Fibroblast of lung (primary cell): ENCODE measurements around the gene RAB10. TPM values are rescaled to one million over a fixed set of nuclear protein-coding genes. Genes with fewer than 3 reads are reported as not detected.

Experiments
- DNase-seq, 2 donors: peaks; one replicate each; pipeline versions ENCODE4 v3.0.0 to v3.0.0-alpha.2; 2010; ENCODE audit warnings: low read depth in 2 of 2
- H2AFZ ChIP-seq: 2 replicates; pipeline ENCODE4 v1.5.1; 2012; ENCODE audit warnings: low read length, control low read depth, inconsistent platforms
- H3K27ac ChIP-seq: 2 replicates; pipeline ENCODE4 v1.5.1; 2011; ENCODE audit warnings: low read length, control low read depth; ENCODE audit not compliant: insufficient read depth
- H3K27me3 ChIP-seq: 2 replicates; pipeline ENCODE4 v1.5.1; 2011; ENCODE audit warnings: mild to moderate bottlenecking, low read length; ENCODE audit not compliant: control insufficient read depth, insufficient read depth
- H3K36me3 ChIP-seq: 2 replicates; pipeline ENCODE4 v1.5.1; 2011; ENCODE audit warnings: low read length; ENCODE audit not compliant: control insufficient read depth, insufficient read depth
- H3K4me1 ChIP-seq: 2 replicates; pipeline ENCODE4 v1.5.1; 2011; ENCODE audit warnings: low read length; ENCODE audit not compliant: control insufficient read depth, insufficient read depth; ENCODE audit errors: extremely low read depth
- H3K4me2 ChIP-seq: 2 replicates; pipeline ENCODE4 v1.5.1; 2011; ENCODE audit warnings: low read length, control low read depth; ENCODE audit not compliant: insufficient read depth; ENCODE audit errors: extremely low read depth
- H3K4me3 ChIP-seq, 4 experiments: fragments of 200-600 bp in 1 of 4; sonication (generic) in 1 of 4; replicated peaks in 1 of 4; 2 replicates each; pipeline ENCODE4 v1.5.1; 2011 to 2016; ENCODE audit warnings: low read length in 4 of 4, low read depth in 3 of 4, mild to moderate bottlenecking in 3 of 4, control low read depth in 2 of 4, inconsistent platforms in 1 of 4, mixed read lengths in 1 of 4; ENCODE audit not compliant: insufficient read depth in 1 of 4; ENCODE audit errors: control extremely low read depth in 1 of 4
- H3K79me2 ChIP-seq: 2 replicates; pipeline ENCODE4 v1.5.1; 2012; ENCODE audit warnings: mild to moderate bottlenecking, low read length, inconsistent platforms; ENCODE audit not compliant: control insufficient read depth, insufficient read depth
- H3K9ac ChIP-seq: 2 replicates; pipeline ENCODE4 v1.5.1; 2011; ENCODE audit warnings: mild to moderate bottlenecking, low read length, control low read depth; ENCODE audit not compliant: insufficient read depth
- H3K9me3 ChIP-seq: 2 replicates; pipeline ENCODE4 v1.5.1; 2012; ENCODE audit warnings: low read depth, low read length; ENCODE audit not compliant: control insufficient read depth, insufficient read depth
- H4K20me1 ChIP-seq: 2 replicates; pipeline ENCODE4 v1.5.1; 2011; ENCODE audit warnings: low read length; ENCODE audit not compliant: control insufficient read depth, insufficient read depth; ENCODE audit errors: extremely low read depth
- CTCF ChIP-seq, 2 donors: IDR thresholded peaks in 1 of 2; conservative IDR thresholded peaks in 1 of 2; 1 replicate in 1 of 2; 2 replicates in 1 of 2; pipeline ENCODE4 v1.5.1; 2011 to 2012; ENCODE audit warnings: low read length in 2 of 2, control low read depth in 1 of 2, inconsistent platforms in 1 of 2, low read depth in 1 of 2, mild to moderate bottlenecking in 1 of 2
- EZH2 ChIP-seq: IDR thresholded peaks from 2 replicates; pipeline ENCODE4 v1.5.1; 2012; ENCODE audit warnings: low read length, control low read depth, mild to moderate bottlenecking; ENCODE audit errors: missing control alignments
- polyA plus RNA-seq, 2 donors: library from polyadenylated mRNA; depleted of rRNA in 1 of 2; stranded (reverse) in 1 of 2; unstranded in 1 of 2; fragments of >200 nt; gene quantifications; 2 replicates each; pipeline ENCODE4 v1.2.1, GENCODE V29; 2011 to 2012; ENCODE audit warnings: missing spikeins in 1 of 2
- total RNA-seq: library from RNA; depleted of rRNA; stranded (reverse); fragments of >200 nt; gene quantifications from 2 replicates; pipeline ENCODE4 v1.2.1, GENCODE V29; 2014

RAB10 gene
- total and polyA plus RNA-seq, 2 donors (not counting 1 experiment from before 2014, with no cell fraction given) = 94.1 to 253 TPM

- Histone ChIP-seq H3K79me2 (peaks cover 71% of the 10 kb centered on the region), H3K9ac (no peak overlapping the region), H3K27me3 (no peaks in the 10 kb centered on the region), H3K27ac (no peak overlapping the region), H3K4me1 (no peaks in the 10 kb centered on the region), H4K20me1 (no peaks in the 10 kb centered on the region), H2AFZ (no peak overlapping the region), H3K9me3 (no peaks in the 10 kb centered on the region), H3K36me3 (no peaks in the 10 kb centered on the region), H3K4me2 (no peak overlapping the region), H3K4me3 (no peak overlapping the region)
- no peak for TF ChIP-seq EZH2
- no peak for TF ChIP-seq CTCF (conservative IDR thresholded peaks at IDR 0.05 in 1 of 2, IDR thresholded peaks at IDR 0.05 in 1 of 2; ENCODE audit: low read depth in 1 of 2, low read length in 2 of 2)
- no peak for DNase-seq
Measured at GRCh38 chr2:26075173-26075572, 41.3 kb downstream of the RAB10 start.

- no peaks in the 10 kb centered on the region for H4K20me1 ChIP-seq
- no peak overlapping the region for H2AFZ ChIP-seq
- no peaks in the 10 kb centered on the region for H3K27me3 ChIP-seq
- H3K79me2 ChIP-seq = peaks cover 67% of the 10 kb centered on the region
- TF ChIP-seq EZH2 (no peak), CTCF (conservative IDR thresholded peaks at IDR 0.05 in 1 of 2, IDR thresholded peaks at IDR 0.05 in 1 of 2; ENCODE audit: low read depth in 1 of 2, low read length in 2 of 2) (no peak)
- H3K4me2 ChIP-seq = no peak overlapping the region
- no peak overlapping the region for H3K9ac ChIP-seq
- H3K9me3 ChIP-seq = no peaks in the 10 kb centered on the region
- no peaks in the 10 kb centered on the region for H3K36me3 ChIP-seq
- H3K4me1 ChIP-seq = no peaks in the 10 kb centered on the region
- H3K27ac ChIP-seq = no peak overlapping the region
- no peak overlapping the region for H3K4me3 ChIP-seq
- DNase-seq = no peak
Measured at GRCh38 chr2:26076001-26076587, 42.2 kb downstream of the RAB10 start.

GRCh38 chr2:26077291-26077690 lies 43.4 kb downstream of the RAB10 start:
- no peak overlapping the region for H2AFZ ChIP-seq
- H3K36me3 ChIP-seq = no peaks in the 10 kb centered on the region
- no peaks in the 10 kb centered on the region for H3K4me1 ChIP-seq
- peaks cover 61% of the 10 kb centered on the region for H3K79me2 ChIP-seq
- H3K27ac ChIP-seq = no peak overlapping the region
- no peak overlapping the region for H3K4me3 ChIP-seq
- no peak overlapping the region for H3K9ac ChIP-seq
- H3K9me3 ChIP-seq = no peaks in the 10 kb centered on the region
- no peaks in the 10 kb centered on the region for H3K27me3 ChIP-seq
- TF ChIP-seq EZH2 = no peak
- TF ChIP-seq CTCF (conservative IDR thresholded peaks at IDR 0.05 in 1 of 2, IDR thresholded peaks at IDR 0.05 in 1 of 2; ENCODE audit: low read depth in 1 of 2, low read length in 2 of 2) = no peak
- no peak for DNase-seq
- H3K4me2 ChIP-seq = no peak overlapping the region
- no peaks in the 10 kb centered on the region for H4K20me1 ChIP-seq
